HepG2 (cell line): Measurements from ENCODE around the gene SMOC1.

ENCODE experiments used
- CBX2 ChIP-seq, 2 experiments: fragments of 200-600 bp in 1 of 2; sonication (generic); formaldehyde crosslinking in 1 of 2; IDR thresholded peaks; 2 replicates each; pipeline versions ENCODE4 v1.7.0 to v1.8.1; 2018 to 2022; ENCODE audit warnings: low read depth in 2 of 2, low read length in 1 of 2, mild to moderate bottlenecking in 1 of 2, missing genetic modification reagents in 1 of 2
- EZH2 ChIP-seq: conservative IDR thresholded peaks from 2 replicates; pipeline ENCODE4 v1.6.1; 2012; ENCODE audit warnings: mild to moderate bottlenecking, low read depth, low read length, moderate library complexity
- KDM1A ChIP-seq: IDR thresholded peaks from 2 replicates; pipeline ENCODE4 v1.6.1; 2016; ENCODE audit warnings: missing compliant biosample characterization
- NFE2L1 ChIP-seq: sonication (generic); formaldehyde crosslinking; IDR thresholded peaks from 2 replicates; pipeline ENCODE4 v1.4.0; 2020; ENCODE audit warnings: missing genetic modification reagents, mild to moderate bottlenecking, borderline replicate concordance
- PHF21A ChIP-seq: sonication (generic); formaldehyde crosslinking; IDR thresholded peaks from 2 replicates; pipeline ENCODE4 v1.5.0; 2020; ENCODE audit warnings: mild to moderate bottlenecking, missing genetic modification reagents
- SMC3 ChIP-seq: IDR thresholded peaks from 2 replicates; pipeline ENCODE4 v1.6.1; 2011; ENCODE audit warnings: low read length, improper control_type of control experiment
- TBL1XR1 ChIP-seq: fragments of 150-350 bp; IDR thresholded peaks from 2 replicates; pipeline ENCODE4 v1.6.1; 2014; ENCODE audit warnings: borderline replicate concordance, low read length; ENCODE audit not compliant: partially characterized antibody
- ZNF777 ChIP-seq: sonication (generic); formaldehyde crosslinking; IDR thresholded peaks from 2 replicates; pipeline ENCODE4 v1.4.0; 2020; ENCODE audit warnings: missing genetic modification reagents

- no peak for TF ChIP-seq SMC3
- TF ChIP-seq NFE2L1: no peak
- no peak for TF ChIP-seq TBL1XR1
- no peak for TF ChIP-seq EZH2
- TF ChIP-seq ZNF777 (CRISPR knock-in tag): no peak
- no peak for TF ChIP-seq KDM1A (CRISPR knock-in tag)
- no peak for TF ChIP-seq PHF21A (CRISPR knock-in tag)
- TF ChIP-seq CBX2 (IDR thresholded peaks at IDR 0.05; ENCODE audit: low read depth, low read length): no peak
- TF ChIP-seq CBX2 (CRISPR knock-in tag; IDR thresholded peaks at IDR 0.05; ENCODE audit: low read depth): no peak
These were observed 25.0 kb downstream of the SMOC1 start for GRCh38 chr14:69904246-69904645.
